ENCODE measurements around the gene POLR3C.
"Not testable (repeated sequence)": the region's sequence is repeated elsewhere in the genome, so short reads cannot be mapped to it uniquely, and the experiment has no call there.

POLR3C gene

DNA sequence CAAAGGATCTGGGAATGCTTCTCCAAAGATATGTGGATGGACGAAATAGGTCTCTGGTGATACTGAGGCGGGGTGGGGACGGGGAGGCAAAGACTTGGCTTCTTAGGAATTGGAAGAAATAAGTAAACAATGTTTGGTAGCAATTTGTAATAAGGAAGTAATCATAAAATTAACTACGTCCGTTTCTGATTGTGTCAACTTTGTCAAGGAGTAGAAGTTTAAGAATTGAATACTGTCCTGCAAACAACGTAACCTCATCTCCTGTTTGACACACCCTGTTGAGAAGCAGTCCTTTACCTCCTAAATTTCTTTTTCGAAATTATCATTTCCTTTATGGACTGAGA lies 471 bp downstream of the POLR3C start:
- DNase-seq = peak; percentile 28

DNA sequence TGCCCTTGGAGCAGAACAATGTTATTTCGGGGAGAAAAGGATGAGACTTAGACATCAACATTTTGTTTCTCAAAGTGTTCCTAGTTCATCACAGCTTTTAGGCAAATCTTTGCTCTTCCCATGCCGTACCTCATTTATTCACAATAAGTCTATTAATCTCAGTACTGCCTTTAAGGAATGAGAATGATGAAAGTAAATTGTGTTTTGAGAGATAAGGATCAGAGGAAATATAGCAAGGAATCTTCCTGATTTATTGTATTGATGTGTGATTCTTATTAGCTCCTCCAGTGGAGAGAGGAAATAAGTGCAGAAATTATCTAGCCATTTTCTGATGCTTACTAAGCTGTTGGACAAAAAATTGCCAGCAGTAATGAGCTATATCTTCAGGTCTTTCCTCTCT lies 2.0 kb downstream of the POLR3C start:
- no peak for DNase-seq

DNA sequence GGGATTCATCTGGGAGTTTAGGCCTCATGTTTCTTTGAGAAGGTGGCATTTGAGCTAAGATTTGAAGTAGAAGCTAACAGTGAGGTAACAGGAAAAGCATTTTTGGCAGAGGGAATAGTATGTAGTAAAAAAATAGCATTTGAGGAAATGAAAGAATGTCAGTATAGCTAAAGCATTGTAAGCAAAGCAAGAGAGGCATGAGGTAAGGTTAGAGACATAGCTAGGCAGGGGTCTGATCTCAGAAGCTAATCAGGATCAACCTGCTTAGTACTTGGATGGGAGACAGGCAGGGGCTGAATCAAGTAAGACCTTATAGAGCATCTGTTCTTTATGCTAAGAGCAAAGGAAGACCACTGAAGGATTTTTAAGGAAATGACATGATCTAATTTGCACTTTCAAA lies 4.0 kb downstream of the POLR3C start:
- DNase-seq = no peak

DNA sequence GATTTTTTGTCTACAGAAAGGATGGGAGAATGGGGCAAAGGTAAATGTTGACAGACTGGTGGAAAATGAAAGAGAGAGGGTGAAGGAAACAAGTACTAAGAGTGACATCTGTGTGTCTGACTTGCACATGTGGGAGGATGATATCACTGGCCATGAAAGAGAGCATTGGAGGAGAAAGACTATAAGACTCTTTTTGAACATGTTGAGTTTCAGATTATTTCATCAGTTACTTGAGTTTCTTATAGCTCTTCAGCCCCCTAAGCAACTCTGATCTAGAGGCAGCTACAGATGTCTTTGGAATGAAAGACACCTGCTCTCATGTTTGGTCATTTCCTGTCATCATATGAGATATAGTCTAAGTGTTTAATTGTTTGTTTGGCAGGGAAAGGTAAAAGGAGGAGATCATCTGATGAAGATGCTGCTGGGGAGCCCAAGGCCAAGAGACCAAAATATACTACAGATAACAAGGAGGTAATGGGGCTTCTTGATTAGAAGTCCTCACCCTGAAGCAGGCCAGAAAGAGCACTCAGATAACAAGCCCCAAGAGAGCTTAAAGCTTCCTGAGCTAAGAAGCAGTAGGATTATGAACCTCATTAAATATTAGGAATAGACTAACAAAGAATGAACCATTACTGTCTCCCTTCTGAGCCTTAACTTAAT lies 4.5 kb downstream of the POLR3C start:
- DNase-seq = no peak

DNA sequence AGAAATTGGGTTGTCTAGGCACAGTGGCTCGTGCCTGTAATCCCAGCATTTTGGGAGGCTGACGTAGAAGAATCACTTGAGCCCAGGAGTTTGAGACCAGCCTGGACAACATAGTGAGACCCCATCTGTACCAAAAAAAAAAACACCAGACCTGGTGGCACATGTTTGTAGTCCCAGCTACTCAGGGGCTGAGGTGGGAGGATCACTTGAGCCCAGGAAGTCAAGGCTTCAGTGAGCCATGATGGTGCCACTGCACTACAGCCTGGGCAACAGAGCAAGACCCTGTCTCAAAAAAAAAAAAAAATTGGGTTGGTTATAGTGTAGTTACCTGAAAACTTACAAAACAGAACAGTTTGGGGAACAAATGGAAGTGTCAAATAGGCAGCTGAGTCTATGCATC lies 6.8 kb downstream of the POLR3C start:
- not testable (repeated sequence) for DNase-seq

DNA sequence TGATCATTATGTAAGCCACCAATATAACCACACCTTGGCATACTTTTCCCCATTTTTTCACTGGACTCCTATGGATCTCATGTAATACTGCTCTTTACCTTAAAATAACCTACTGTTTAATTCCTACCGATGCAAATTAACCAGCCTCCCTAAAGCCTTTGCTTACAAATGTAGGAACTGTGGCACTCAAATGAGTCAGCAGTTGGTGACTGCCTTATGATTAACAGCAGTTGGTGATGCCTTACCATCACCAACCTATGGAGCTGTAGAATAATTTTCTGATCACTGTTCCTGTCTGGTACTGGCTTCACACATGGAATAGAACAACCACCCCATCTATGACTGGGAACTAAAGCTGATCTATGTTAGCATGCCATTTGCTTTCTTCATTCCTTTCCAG lies 13.7 kb downstream of the POLR3C start:
- DNase-seq = no peak

DNA sequence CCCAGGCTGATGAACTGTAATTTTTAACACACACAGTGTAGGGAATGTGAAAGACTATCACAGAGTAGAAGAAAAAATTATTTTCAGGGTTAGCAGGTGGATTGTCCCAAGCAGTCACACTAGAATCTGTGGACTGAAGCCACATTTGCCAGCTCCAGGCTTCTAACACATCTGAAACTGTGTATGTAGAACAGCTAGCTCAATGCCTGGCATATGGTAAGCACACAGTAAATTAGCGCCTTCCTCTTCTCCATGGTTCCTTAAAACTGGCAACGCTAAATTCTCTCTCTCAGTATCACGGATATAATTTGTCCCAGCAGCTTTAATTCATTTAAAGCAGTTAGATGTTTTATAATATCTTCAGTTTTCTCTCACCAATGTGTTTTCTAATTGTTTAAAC lies 19.0 kb downstream of the POLR3C start:
- DNase-seq = no peak

DNA sequence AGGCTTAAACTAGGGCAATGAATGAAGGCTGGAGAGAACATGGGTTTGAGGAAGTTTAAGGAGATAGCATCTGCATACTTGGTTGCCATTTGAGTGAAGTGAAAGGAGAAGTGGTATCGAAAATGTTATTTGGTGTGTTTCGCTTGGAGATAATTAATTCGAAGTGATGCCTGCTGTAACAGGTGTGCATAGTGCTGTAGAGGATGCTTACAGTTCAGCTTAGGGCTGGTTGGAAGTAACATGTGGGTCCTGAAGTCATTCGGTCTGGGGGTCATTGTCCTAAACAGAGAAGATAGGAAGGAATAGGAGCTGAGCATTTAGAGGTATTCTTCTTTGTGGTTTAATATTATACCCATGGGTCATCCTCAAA lies 21.1 kb downstream of the POLR3C start:
- DNase-seq = peak; percentile 76

DNA sequence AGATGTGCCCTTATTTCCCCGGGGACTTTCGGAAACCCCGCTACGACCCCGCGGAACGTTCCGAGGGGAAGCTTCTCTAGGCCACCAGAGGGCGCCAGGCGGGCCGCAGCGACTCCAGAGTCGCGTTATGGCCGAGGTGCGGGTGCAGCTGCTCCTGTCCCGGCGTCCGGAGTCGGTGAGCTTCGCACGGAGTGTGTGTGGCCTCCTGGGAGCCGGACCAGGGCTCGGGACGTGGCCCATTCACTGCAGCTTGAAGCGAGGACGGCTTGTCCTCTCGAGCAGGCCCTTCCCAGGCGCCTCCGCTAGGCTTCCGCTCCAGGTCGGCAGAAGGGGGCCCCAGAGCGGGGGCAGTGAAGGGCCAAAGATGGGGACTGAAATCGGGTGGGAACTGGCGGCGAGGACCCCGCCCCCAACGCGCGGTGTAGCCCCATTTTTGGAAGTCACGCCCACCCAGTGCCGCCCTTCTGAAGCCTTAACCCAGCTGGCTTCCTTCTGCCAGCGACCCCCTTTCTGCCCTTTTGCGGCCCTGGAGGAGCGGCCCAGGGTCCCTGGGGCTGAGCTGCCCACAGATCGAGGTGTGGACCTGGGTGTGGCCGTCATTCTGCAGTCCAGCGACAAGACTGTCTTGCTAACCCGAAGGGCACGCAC lies 21.6 kb downstream of the POLR3C start, which contains the start of gene NUDT17:
Gene NUDT17 (plus strand): TSS at position 117 of the 648 bp plus-strand sequence. CDS start 11 bp downstream, at position 128.
- DNase-seq = peak; percentile 76

DNA sequence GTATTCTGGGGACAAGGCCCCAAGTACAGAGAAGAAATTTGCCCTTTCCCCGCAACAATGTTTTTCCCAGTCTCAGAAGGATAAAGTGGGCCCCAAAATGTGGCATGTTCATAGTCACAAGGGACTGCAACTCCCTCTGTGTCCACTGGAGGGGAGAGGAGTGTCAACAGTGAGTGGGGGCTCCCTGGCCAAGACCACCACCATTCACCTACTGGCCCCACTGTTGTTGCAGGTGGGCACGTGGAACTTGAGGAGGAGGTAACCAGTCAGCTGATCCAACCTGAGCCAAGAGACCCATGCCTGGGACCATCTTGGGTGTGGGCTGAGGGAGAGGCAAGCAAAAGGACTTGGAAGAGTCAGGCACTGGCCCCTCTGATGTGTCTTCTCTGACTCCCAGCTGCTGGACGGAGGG lies 22.2 kb downstream of the POLR3C start:
- no peak for DNase-seq

DNA sequence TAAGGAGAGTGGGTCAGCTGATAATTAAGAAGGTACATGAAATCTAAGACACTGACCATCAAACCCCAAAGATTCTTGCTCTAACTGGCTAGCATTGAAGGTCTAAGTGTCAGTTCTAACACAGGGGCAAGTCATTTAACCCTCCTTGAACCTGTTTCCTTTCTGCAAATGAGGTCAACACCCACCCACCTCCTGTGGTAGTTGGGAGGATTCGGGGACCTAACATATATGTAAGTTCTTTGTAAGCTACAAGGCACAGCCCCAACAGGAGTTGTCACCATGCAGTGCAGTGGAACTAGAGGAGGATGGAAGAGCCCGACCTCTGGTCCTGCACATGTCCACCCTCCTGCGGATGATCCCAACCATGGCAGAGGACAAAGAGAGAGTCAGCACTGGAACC lies 23.8 kb downstream of the POLR3C start:
- DNase-seq = no peak

DNA sequence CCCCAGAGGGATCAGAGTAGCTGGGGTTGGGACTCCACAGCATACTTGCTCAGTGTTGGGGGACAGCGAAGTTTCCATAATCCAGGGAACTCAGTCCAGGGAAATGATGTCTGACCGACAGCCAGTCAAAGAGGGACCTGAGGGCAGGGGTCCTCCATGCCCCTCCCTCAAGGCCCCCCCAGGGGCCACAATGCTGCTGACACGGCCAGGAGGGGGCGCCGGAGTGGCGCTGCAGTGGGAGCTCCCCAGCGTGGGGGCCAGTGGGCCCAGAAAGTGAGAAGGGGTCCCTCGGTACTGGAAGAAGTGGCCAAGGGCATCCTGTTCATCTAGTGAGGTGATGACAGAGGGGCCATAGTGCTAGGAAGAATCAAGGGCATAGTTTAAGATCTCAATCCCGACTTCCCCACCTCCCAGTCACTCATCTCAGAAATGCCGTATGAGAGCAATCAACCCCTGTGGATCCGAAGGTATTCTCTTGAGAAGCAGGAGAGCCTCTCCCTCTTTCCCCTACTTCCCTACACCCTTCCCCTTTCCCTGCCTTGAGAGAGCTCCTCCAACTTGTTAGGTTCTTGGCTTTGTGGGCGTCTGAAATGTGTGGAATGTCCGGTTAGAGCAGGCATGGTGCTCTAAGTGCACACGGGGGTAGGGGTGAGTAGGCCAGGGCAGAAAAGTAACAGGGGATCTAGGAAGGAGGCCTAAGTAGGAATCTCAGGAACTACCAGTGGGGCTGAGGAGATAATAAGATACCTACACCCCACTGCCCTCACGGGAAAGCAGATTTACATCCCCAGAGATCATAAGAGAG lies 25.6 kb downstream of the POLR3C start:
- no peak for DNase-seq

DNA sequence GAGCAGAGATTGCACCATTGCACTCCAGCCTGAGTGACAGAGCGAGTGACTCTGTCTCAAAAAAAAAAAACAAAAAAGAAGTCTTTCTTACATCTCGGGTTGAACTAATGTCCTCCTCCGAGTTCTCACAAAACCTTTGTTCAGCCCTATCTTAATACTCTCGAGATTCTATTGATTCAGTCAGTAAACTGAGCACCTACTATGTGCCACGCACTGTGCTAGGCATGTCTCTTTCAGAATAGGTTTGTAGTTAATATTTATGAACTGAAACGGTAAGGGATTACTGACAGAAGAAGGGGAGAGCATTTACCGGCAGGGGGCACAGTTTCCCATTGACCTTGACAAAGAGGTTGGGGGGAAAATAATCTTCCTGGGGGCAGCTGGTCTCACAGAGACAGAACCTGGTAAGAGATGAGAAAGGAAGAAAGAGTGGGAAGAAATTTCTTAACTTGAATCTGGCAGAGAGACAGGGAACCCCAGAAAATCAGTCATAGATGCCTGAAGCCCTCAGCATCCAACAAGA lies 31.5 kb downstream of the POLR3C start:
- no peak for DNase-seq

DNA sequence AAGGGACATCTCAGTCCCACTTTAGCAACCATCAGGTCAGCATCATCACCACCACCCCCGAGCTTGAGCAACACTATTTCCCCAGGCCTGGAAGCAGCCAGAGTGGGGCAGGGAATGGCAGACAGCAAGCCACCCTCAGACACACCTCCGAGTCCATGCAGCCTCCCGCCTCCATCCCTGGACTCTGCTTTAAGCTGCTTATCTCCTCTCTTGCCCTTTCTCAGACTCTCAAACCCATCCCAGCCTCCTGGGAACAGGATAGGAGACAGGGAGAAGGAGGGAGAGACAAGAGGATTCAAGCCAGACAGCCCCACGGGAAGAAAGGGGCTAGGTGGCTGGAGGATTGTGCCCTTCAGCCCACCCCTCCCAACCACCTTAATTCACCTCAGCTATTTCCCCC lies 33.2 kb downstream of the POLR3C start:
- no peak for DNase-seq

DNA sequence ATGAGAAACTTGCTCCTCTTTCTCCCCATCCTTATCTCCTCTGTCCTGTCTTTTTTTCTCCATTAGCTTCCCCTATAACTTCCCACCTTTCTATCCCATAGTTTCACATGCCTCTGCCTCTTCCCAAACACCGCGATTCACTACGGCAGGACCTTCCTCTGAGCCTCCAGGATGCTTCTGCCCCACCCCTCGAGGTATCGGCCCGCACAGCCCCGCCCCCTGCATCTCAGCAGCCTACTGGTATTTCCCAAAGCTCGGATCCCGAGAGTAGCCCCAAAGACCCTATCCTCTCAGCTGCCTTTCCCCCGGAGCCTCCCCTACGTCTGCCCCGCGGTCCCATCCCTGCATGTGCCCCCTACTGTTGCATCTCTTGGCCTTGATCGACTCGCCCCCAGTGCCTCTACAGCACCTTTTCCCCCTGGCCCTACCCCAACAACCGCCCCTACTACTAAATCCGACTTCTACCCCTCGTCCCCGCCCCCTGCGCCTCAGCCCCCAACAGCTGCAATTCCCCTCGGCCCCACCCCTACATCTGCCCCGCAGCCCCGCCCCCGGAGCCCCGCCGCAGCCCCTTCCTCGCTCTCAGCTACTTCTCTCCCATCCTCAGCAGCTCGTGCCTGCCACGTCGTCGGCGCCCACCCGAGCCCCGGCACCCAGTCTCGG lies 34.4 kb downstream of the POLR3C start:
- peak; percentile 80 for DNase-seq

DNA sequence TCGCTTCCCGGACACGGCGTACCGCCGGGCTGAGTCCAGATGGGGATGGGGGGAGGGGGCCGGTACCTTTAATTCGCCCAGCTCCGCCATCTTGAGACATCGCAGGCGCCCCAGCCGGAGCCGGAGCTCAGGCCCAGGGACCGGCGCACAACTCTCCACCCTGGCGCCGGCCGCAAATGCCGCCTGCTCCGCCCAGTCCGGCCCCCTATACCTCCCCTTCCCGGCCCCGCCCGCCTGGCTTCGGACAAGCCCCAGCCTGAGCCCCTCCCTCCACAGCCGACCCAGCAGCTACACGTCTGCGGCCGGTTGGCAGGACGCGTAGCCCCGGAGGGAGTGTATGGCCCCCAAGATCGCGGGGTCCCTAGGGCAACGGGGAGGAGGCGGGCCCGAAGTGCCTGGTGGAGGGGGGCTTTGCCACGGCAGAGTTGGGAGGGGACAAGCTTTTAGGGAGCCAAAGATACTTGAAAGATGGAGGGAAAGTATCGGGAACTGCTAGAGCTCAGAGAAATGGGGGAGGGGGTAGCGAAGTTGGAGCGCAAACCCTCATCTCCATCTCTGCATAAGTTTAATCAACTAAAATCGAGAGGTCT lies 35.0 kb downstream of the POLR3C start, which contains the start of gene PIAS3:
Gene PIAS3 (minus strand): TSS at position 181 of the 590 bp plus-strand sequence. CDS start 91 bp downstream, at position 90.
- DNase-seq = peak; percentile 87

DNA sequence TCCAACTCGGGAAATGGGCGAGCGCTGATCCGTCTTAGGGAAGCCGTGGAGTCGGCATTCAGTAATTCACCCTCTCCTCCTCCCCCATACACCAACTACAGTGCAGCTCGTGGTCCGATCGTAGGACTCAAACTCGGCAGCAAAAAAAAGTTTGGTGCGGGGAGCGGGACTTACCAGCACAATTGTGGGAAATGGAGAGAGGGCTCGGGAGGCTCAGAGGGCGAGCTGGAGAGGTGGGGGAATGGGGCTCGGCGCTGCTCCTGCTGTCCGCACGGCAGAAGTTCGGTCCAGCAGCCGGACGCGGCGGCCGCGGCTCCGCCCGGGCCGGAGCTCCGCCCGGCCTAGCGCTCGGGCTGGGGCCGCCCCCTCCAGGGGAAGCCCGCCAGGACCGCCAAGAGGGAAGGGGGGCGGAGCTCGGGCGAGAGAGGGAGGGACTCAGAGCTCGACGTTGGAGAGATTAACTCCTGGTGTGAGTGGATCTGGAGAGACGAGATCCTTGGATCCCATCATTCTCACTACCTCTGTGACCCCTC lies 35.6 kb downstream of the POLR3C start:
- peak; percentile 55 for DNase-seq

DNA sequence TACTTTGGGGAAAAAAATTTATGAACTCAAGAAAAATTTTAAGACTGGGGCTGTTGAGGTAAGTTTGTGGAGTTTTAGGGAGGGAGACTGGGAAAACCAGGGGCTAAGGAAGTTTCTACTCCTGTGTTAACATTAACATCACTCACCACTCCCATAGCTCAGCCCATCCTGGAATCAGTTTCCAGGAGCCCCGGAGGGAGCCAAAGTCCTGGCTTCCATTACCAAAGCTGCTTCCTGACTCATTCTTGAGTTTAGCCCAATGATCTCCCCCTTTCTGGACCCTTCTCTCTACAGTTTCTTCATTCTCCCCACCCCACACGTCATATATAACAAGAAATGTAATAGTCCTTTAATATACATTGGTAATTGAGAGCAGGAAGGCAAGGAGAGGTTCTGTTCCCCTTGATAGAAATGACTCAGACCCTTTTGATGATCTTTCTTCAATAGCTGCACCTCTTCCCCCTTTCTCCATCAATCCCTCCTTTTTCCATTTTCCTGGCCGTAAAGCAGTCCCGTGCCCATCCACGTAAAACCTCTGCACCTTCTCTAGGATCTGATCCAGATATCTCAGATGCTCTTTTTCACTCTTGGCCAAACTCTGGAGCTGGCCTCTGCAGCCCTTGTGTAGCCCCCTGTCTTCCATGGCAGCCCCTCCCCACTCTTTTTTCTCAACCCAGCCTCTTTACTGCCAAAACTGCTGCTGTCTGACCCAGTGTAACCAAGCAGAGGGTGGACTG lies 39.5 kb downstream of the POLR3C start:
- DNase-seq = no peak

DNA sequence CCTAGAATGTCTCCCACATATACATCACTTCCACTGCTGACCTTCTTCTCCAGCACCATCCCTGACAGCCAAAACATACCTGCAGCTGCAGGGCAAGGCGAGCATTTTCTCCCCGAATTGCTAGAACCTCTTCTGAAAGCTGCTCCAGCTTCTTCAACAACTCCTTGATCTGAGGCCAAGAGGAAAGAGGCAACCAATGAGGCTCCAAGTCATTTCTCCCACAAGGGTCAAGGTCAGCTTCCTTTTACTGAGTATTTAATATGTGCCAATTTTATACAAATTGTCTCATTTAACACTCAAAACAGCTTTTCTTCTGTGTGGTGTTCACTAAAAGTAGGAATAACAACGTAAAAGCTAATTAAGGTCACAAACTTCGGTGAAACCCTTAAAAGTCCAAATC lies 44.2 kb downstream of the POLR3C start:
- no peak for DNase-seq

DNA sequence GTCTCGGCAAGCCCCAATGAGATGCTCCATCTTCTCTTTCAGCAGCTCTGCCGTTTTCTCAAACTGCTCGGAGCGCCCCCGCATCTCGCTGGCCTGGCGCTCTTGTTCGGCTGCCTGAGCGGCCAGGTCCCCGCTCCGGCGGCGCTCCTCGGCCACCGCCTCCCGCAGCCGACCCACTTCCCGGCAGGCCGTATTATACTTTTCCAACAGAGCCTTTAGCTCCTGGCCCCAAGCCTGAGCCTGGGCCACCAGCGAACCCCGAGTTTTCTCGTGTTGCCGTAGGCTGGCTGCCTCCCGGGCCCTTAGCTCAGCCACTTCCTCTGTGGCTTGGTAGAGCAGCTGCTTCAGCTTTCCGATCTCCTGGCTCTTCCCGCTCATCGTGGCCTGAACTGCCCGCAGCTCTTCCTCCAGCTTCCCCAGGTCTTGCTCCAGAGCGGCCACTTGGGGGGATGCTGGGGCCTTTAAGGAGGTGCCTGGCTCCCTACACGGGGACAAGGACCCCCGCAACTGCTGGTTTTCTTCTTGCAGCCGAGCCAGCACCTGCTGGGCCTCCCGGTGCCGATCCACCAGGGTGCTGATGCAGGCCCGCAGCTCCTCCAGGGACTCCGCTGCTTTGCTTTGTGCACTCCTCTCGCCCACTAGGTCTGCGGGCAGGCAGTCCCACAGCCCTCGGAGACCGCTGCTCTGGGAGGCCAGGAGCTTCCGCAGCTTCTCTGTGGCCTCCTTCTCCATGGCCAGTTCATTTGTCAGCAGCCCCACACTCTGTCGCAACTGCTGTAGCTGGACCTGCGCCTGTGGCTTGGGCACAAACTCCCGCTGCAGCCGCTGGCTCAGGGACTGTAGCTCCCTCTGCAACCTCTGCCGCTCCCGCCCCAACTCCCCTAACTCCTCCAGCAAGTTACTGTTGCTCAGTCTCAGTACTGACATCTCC lies 48.3 kb downstream of the POLR3C start:
- DNase-seq = no peak

DNA sequence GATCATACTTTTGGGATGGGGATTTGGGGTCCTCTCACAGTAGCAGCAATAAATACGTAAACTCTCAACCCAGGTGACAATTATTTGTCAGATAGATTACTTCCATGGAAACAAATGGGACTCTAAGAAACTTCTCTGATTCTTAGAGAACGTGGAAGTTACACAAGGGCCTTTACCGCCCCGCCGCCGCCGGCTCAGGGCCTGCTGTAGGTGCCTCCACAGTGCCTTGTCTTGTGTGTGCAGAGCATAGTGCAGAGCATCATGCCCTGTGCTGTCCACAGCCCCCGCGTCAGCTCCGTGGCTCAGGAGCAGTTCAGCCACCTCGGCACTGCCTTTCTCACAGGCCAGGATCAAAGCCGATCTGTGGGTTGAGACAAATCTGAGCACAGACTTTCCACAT lies 50.6 kb downstream of the POLR3C start:
- no peak for DNase-seq

All from NCI-H2171 treated with DMSO at 0.1 percent for 48 hours (cell line).